Stimulated activated CD4-positive, alpha-beta T cell treated with anti-CD3 and anti-CD28 coated beads, Interleukin-4, amount 100 ng/mL, for 24 hours (primary cell): Measurements from ENCODE around the gene OR51B5.
"Not testable (repeated sequence)": the region's sequence is repeated elsewhere in the genome, so short reads cannot be mapped to it uniquely, and the experiment has no call there.

Source experiments
- DNase-seq: peaks from one replicate; pipeline ENCODE4 v3.0.0-alpha.2; 2020

OR51B5 gene

GRCh38 chr11:5324197-5324596, 19.1 kb downstream of the OR51B5 start, which contains the start of gene OR51B2:
Gene OR51B2 (minus strand): TSS chr11:5324297. CDS start chr11:5324297, 0 bp downstream.
- DNase-seq = no peak

DNA sequence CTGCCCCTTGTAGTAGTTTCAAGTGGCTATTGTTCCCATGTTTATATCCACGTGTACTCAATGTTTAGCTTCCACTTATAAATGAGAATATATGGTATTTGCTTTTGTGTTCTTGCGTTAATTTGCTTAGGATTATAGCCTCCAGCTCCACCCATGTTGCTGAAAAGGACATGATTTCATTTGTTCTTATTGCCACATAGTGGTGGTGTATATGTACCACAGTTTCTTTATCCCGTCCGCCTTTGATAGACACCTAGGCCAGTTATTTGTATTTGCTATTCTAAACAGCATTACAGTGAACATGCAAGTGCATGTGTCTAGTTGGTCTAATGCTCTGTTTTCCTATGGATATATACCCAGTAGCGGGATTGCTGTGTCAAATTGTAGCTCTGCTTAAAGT, 26.0 kb downstream of the OR51B5 start:
- no peak for DNase-seq

DNA sequence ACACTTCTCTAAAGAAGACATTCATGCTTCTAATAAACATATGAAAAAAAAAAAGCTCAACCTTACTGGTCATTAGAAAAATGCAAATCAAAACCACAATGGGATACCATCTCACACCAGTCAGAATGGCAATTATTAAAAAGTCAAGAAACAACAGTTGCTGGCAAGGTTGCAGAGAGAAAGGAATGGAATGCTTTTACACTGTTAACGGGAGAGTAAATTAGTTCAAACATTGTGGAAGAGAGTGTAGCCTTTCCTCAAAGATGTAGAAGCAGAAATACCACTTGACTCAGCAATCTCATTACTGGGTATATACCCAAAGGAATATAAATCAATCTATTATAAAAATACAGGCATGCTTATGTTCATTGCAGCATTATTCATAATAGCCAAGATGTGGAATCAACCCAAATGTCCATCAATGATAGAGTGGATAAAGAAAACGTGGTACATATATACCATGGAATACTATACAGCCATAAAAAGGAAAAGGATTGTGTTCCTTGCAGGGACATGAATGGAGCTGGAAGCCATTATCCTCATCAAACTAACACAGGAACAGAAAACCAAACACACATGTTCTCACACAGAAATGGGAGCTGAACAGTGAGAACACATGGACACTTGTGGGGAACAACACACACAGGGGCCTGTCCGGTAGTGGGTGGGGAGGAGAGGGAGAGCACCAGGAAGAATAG, 29.8 kb downstream of the OR51B5 start:
- DNase-seq = not testable (repeated sequence)

GRCh38 chr11:5310423-5310822, 32.9 kb downstream of the OR51B5 start:
- DNase-seq = no peak

- DNase-seq = no peak
Observed at GRCh38 chr11:5307256-5308019, 35.9 kb downstream of the OR51B5 start.

DNA sequence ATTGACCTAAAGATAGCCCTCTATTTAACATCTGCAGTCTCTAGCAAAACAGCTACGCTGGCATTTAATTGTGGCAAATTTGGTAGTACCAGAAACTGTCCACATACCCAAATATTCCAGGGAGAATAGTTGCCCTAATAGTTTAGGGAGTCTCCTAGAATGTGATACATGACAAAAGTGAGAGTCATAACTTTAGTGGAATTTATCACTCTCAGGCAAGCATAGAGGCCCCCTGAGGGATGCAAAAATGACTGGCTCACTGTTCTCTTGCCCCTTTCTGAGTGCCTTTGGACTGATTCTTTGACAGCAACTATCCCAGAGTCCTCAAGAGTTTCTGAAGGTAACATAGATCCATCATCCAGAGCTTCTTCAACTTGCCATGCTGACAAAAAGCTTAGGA, 39.3 kb downstream of the OR51B5 start:
- no peak for DNase-seq

DNA sequence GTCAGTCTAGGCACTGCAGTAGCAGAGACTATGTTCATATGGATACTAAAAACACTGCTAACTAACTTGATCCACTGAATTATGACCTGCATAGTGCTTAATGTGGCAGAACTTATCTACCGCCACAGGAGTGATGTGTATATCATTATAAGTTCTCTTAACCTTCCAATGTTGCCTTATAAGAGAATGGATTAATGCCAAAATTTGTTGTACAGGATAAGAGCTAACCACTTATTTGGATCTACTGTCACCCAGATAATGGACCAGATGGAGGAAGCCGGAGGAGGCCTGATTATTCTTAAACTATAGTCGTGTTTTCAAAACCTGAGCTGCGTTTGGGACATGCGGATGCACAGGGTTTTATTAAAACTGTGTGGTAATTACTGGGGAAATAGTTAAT, 39.7 kb downstream of the OR51B5 start:
- DNase-seq = no peak

- DNase-seq = no peak
Observed at GRCh38 chr11:5301846-5302245, 41.5 kb downstream of the OR51B5 start, which contains the start of gene OR51B4. Gene OR51B4 (minus strand): TSS chr11:5301946. CDS start chr11:5301946, 0 bp downstream.

DNA sequence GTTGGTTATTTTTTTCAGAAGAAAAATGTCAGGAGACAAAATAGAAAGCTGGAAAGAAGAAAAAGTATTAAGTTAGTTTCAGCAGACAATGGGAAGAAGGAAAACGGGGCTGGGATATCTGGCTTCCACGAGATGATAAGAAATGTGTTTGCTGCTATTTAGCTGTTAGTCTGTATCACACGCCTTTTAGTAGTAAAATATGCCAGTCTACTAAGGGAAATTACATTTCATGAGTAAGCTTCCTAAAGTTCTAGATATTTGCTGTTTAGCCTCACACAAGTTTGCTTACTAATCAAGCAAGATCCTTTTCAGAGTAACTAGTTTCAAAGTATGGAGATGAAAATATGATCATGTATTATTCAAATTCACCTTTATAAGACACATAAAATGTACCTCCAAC, 43.1 kb downstream of the OR51B5 start:
- no peak for DNase-seq

DNA sequence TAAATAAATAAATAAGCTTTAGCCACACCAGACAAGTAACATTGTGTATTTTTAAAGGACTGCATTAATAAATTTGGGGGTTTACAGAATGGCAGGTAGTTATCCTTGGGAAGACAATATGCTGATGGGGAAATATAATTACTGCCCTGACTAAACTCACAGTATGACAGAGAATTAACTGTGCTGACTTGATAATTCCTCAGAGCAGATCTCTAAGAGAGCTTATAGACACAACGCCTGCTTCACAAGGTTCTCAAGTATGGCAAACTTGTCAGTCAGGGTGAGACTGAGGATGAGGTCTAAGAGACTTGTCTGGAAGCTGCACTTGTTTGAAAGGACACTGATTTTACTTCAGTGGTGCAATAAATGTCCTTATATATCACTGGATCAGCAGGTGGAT, 44.9 kb downstream of the OR51B5 start:
- no peak for DNase-seq

DNA sequence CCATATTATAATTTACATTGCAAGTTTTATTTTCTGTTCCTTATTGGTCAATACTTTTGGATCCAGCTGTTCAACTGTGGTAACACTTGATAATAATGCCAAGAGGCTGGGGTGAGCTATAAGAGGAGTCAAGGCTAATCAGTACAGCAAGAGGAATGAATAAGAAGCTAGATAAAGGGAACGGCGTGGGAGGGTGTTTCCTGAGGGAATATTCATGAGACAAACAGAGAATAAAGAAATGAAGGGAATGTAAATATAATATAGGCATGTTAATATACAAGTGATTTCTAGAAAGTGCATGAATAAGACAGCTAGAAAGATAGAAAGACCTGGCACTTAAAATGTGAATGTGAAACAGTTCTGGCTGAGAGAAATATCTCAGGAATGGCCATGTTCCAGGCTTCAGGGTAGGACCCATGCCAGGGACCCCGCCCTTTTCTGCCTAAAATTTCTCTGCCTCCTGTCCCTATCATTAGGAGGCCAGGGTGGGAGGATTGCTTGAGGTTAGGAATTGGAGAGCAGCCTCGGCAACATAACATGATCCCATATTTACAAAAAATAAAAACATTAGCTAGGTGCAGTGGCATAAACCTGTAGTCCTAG, 45.5 kb downstream of the OR51B5 start:
- DNase-seq = no peak

- DNase-seq = not testable (repeated sequence)
Observed at GRCh38 chr11:5294342-5294995, 48.9 kb downstream of the OR51B5 start.

- DNase-seq = no peak
Observed at GRCh38 chr11:5293028-5293427, 50.3 kb downstream of the OR51B5 start.
